Karpas-422 (cell line): ENCODE results near the gene ARHGEF33. TPM values are rescaled to one million over a fixed set of nuclear protein-coding genes. Genes with fewer than 3 reads are reported as not detected.

Experiments used
- DNase-seq: peaks from one replicate; pipeline ENCODE4 v3.0.0-alpha.2; 2015
- H2AFZ ChIP-seq: fragments of 200-600 bp; sonication (generic); 2 replicates; pipeline ENCODE4 v1.6.1; 2014; ENCODE audit warnings: antibody characterized with exemption, low read length, mixed read lengths
- H3K27ac ChIP-seq: fragments of 200-600 bp; sonication (generic); 2 replicates; pipeline ENCODE4 v1.5.1; 2014; ENCODE audit warnings: mild to moderate bottlenecking, low read length, moderate library complexity
- H3K27me3 ChIP-seq: fragments of 200-600 bp; sonication (generic); 2 replicates; pipeline ENCODE4 v1.6.1; 2014; ENCODE audit warnings: low read length, mixed read lengths
- H3K36me3 ChIP-seq: fragments of 200-600 bp; sonication (generic); 2 replicates; pipeline ENCODE4 v1.6.1; 2014; ENCODE audit warnings: low read length, mixed read lengths; ENCODE audit not compliant: insufficient read depth
- H3K4me1 ChIP-seq: fragments of 200-600 bp; sonication (generic); 2 replicates; pipeline ENCODE4 v1.6.1; 2014; ENCODE audit warnings: mild to moderate bottlenecking, low read length, mixed read lengths
- H3K4me2 ChIP-seq: fragments of 200-600 bp; sonication (generic); 2 replicates; pipeline ENCODE4 v1.6.1; 2014; ENCODE audit warnings: low read length, low read depth, mild to moderate bottlenecking; ENCODE audit not compliant: poor library complexity, severe bottlenecking
- H3K4me3 ChIP-seq: fragments of 200-600 bp; sonication (generic); 2 replicates; pipeline ENCODE4 v1.5.1; 2014; ENCODE audit warnings: mild to moderate bottlenecking, antibody characterized with exemption, low read length, mixed read lengths
- H3K79me2 ChIP-seq: fragments of 200-600 bp; sonication (generic); 2 replicates; pipeline ENCODE4 v1.6.1; 2014; ENCODE audit warnings: mild to moderate bottlenecking, low read length, mixed read lengths
- H3K9ac ChIP-seq: fragments of 200-600 bp; sonication (generic); 2 replicates; pipeline ENCODE4 v1.6.0; 2014; ENCODE audit warnings: low read length
- H3K9me2 ChIP-seq: fragments of 200-600 bp; sonication (generic), shearing (Covaris generic); replicated peaks from 2 replicates; pipeline ENCODE4 v1.6.0; 2014; ENCODE audit warnings: mild to moderate bottlenecking, low read length, moderate library complexity; ENCODE audit not compliant: insufficient read depth
- H3K9me3 ChIP-seq: fragments of 300-700, 200-600 bp; sonication (generic); 2 replicates; pipeline ENCODE4 v1.6.1; 2014; ENCODE audit warnings: low read length, mixed read lengths
- H4K20me1 ChIP-seq: fragments of 200-600 bp; sonication (generic); 2 replicates; pipeline ENCODE4 v1.6.1; 2014; ENCODE audit warnings: mild to moderate bottlenecking, antibody characterized with exemption, low read length, low read depth; ENCODE audit not compliant: insufficient read depth
- total RNA-seq: library from RNA; depleted of rRNA; stranded (reverse); fragments of >200 nt; shearing (Covaris generic); gene quantifications from 2 replicates; pipeline ENCODE4 v1.2.3, GENCODE V29; 2014; ENCODE audit warnings: low replicate concordance

ARHGEF33 gene
- total RNA-seq, 1 experiment from 2014 or later = not detected

- H3K4me1 ChIP-seq = peaks cover 1% of the 10 kb centered on the region
- H3K4me3 ChIP-seq = no peak overlapping the region
- H2AFZ ChIP-seq = no peak overlapping the region
- peaks cover 52% of the 10 kb centered on the region for H3K79me2 ChIP-seq
- H3K9me2 ChIP-seq = no peaks in the 10 kb centered on the region
- no peaks in the 10 kb centered on the region for H3K9me3 ChIP-seq
- no peak overlapping the region for H3K9ac ChIP-seq
- H3K27me3 ChIP-seq = no peaks in the 10 kb centered on the region
- DNase-seq = no peak
- peaks cover 52% of the 10 kb centered on the region for H3K36me3 ChIP-seq
- no peak overlapping the region for H3K27ac ChIP-seq
- no peak overlapping the region for H3K4me2 ChIP-seq
- no peaks in the 10 kb centered on the region for H4K20me1 ChIP-seq
Observed at GRCh38 chr2:39015424-39015823, 125.7 kb downstream of the ARHGEF33 start.

- no peak overlapping the region for H2AFZ ChIP-seq
- H3K27me3 ChIP-seq = no peaks in the 10 kb centered on the region
- H3K9ac ChIP-seq = no peak overlapping the region
- no peaks in the 10 kb centered on the region for H3K9me2 ChIP-seq
- no peaks in the 10 kb centered on the region for H3K9me3 ChIP-seq
- no peak overlapping the region for H3K4me3 ChIP-seq
- H3K4me2 ChIP-seq = no peak overlapping the region
- H3K4me1 ChIP-seq = peaks cover 18% of the 10 kb centered on the region
- H3K79me2 ChIP-seq = peaks cover 66% of the 10 kb centered on the region
- peak overlapping the region; percentile 16; the same call in 1 of the 2 replicates for H3K27ac ChIP-seq
- no peak for DNase-seq
- H4K20me1 ChIP-seq = no peaks in the 10 kb centered on the region
- peaks cover 50% of the 10 kb centered on the region for H3K36me3 ChIP-seq
Observed at GRCh38 chr2:39017334-39017733, 127.7 kb downstream of the ARHGEF33 start.

DNA sequence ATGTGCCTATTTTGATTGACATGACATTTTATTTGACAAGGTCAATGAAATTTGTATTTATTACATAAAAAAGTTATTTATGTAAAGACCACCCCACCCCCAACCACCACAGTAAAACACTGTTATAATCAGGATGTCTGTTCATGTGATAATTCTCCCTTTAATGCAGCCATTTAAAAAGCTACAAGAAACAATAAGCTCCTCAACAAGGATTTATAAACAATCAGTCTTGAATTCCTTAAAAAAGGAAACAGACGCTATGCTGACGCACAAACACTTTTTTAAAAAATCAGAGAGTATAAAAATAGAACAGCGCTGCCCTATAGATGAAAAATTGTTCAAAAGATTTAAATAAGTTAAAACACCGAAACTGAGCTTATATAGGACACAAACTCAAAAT, 129.0 kb downstream of the ARHGEF33 start:
- Histone ChIP-seq H3K9me2 (no peaks in the 10 kb centered on the region), H3K4me3 (no peak overlapping the region)
- no peak for DNase-seq

GRCh38 chr2:39020383-39020782, 130.7 kb downstream of the ARHGEF33 start:
- no peak overlapping the region for H3K4me3 ChIP-seq
- no peak overlapping the region for H2AFZ ChIP-seq
- no peak overlapping the region for H3K9ac ChIP-seq
- DNase-seq = no peak
- H3K4me2 ChIP-seq = peak overlapping the region; percentile 4
- no peaks in the 10 kb centered on the region for H3K9me3 ChIP-seq
- no peaks in the 10 kb centered on the region for H4K20me1 ChIP-seq
- peaks cover 38% of the 10 kb centered on the region for H3K36me3 ChIP-seq
- peak overlapping the region; percentile 32 for H3K27ac ChIP-seq
- no peaks in the 10 kb centered on the region for H3K27me3 ChIP-seq
- H3K79me2 ChIP-seq = peaks cover 71% of the 10 kb centered on the region
- H3K4me1 ChIP-seq = peaks cover 21% of the 10 kb centered on the region
- no peaks in the 10 kb centered on the region for H3K9me2 ChIP-seq

More for the DNA sequence above, 129.0 kb downstream of the ARHGEF33 start:
- Histone ChIP-seq H3K9ac (no peak overlapping the region), H2AFZ (no peak overlapping the region), H3K9me3 (no peaks in the 10 kb centered on the region), H3K4me1 (peaks cover 21% of the 10 kb centered on the region), H3K36me3 (peaks cover 47% of the 10 kb centered on the region), H3K4me2 (no peak overlapping the region), H3K79me2 (peaks cover 71% of the 10 kb centered on the region), H3K27ac (no peak overlapping the region), H3K27me3 (no peaks in the 10 kb centered on the region), H4K20me1 (no peaks in the 10 kb centered on the region)

DNA sequence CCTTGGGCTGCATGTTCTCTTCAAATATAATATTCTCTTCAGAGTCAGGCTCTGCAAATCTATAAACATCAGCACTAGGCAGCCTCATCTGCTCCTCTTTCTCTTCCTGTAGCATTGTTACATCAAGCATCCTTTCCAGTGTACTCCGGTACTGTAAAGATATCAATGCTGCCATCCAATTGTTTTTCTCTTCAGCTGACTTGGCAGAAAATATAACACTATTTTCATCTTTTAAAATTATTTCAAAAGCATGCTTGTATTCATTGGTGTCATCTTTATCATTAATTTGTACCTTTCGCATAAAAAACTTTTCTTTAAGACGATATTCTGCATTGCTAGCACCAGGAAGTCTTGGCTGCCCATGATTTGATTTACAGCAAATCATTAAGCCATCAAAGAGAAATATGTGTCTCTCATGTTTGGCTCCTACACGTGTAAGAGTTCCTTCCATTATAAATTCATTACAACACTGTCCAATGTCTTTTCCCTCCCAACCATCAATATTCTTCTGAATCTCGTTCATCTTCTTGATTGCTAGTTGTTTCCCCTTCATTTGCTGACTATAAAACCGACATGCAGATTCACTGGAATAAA, 133.1 kb downstream of the ARHGEF33 start:
- no peaks in the 10 kb centered on the region for H3K9me2 ChIP-seq
- H3K9ac ChIP-seq = no peak overlapping the region
- no peaks in the 10 kb centered on the region for H3K27me3 ChIP-seq
- DNase-seq = no peak
- H2AFZ ChIP-seq = no peak overlapping the region
- H3K27ac ChIP-seq = no peak overlapping the region
- H3K36me3 ChIP-seq = peaks cover 47% of the 10 kb centered on the region
- no peak overlapping the region for H3K4me2 ChIP-seq
- H4K20me1 ChIP-seq = no peaks in the 10 kb centered on the region
- H3K4me1 ChIP-seq = peaks cover 26% of the 10 kb centered on the region
- H3K9me3 ChIP-seq = no peaks in the 10 kb centered on the region
- peaks cover 64% of the 10 kb centered on the region for H3K79me2 ChIP-seq
- H3K4me3 ChIP-seq = no peak overlapping the region

DNA sequence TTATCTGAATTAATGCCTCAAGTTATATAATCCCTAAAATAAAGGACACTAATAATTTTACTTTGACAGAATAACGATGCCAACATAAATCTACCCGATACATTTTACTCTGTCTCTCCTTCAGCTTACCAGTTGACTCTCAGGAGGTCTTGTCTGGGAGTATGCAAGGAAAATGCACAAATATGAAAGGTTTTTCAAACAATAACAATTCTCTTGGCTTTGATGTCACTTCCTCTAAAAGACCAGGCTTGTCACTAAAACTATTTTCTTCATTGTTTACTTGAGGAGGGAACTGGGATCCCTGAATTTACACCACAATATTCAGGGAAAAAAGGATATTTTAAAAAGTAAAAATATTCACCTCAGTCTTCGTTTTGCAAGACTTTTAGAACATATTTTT, 134.0 kb downstream of the ARHGEF33 start:
- no peaks in the 10 kb centered on the region for H3K27me3 ChIP-seq
- no peak overlapping the region for H3K27ac ChIP-seq
- no peak overlapping the region for H3K9ac ChIP-seq
- H3K9me3 ChIP-seq = no peaks in the 10 kb centered on the region
- peaks cover 62% of the 10 kb centered on the region for H3K79me2 ChIP-seq
- peaks cover 55% of the 10 kb centered on the region for H3K36me3 ChIP-seq
- no peaks in the 10 kb centered on the region for H3K9me2 ChIP-seq
- no peak overlapping the region for H3K4me2 ChIP-seq
- H4K20me1 ChIP-seq = no peaks in the 10 kb centered on the region
- H2AFZ ChIP-seq = no peak overlapping the region
- no peak overlapping the region for H3K4me3 ChIP-seq
- peaks cover 32% of the 10 kb centered on the region for H3K4me1 ChIP-seq
- no peak for DNase-seq

DNA sequence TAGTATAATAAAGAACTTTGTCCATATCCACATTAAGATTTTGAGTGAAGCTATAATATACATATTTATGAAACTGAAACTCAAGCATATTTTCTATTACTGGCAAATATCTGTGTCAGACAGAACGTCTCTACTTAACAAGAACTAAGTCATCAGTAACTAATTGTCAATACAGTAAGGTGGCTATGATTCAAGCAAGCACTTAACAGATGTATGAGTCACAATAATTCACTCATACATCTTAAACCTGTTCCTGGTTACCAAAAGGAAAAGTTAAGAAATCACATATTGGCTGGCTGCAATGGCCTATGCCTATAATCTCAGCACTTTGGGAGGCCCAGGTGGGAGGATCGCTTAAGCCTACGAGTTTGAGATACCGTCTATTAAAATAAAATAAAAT, 135.2 kb downstream of the ARHGEF33 start:
- Histone ChIP-seq H4K20me1 (no peaks in the 10 kb centered on the region), H3K9me2 (no peaks in the 10 kb centered on the region), H3K4me1 (peaks cover 32% of the 10 kb centered on the region), H3K27ac (no peak overlapping the region), H3K27me3 (no peaks in the 10 kb centered on the region), H3K9ac (no peak overlapping the region), H2AFZ (no peak overlapping the region), H3K36me3 (peaks cover 57% of the 10 kb centered on the region), H3K4me2 (no peak overlapping the region), H3K79me2 (peaks cover 54% of the 10 kb centered on the region), H3K4me3 (no peak overlapping the region), H3K9me3 (no peaks in the 10 kb centered on the region)
- DNase-seq = no peak
